CD4-positive, alpha-beta T cell treated with Interleukin-21 for 1 hour (primary cell): ENCODE data around the gene RNF20.
A peak's percentile ranks its signal among the peaks of the same experiment; 100 is the strongest.

Experiments
- DNase-seq: peaks from one replicate; pipeline ENCODE4 v3.0.0-alpha.2; 2020

The RNF20 gene

GRCh38 chr9:101590901-101591300, 57.2 kb downstream of the RNF20 start:
- DNase-seq = no peak

GRCh38 chr9:101591787-101592446, 58.3 kb downstream of the RNF20 start:
- DNase-seq = no peak

GRCh38 chr9:101592788-101593187, 59.1 kb downstream of the RNF20 start:
- no peak for DNase-seq

- DNase-seq = no peak
Observed at GRCh38 chr9:101593345-101593744, 59.7 kb downstream of the RNF20 start.

- no peak for DNase-seq
Observed at GRCh38 chr9:101594796-101595195, 61.1 kb downstream of the RNF20 start, which contains the start of gene PPP3R2. Gene PPP3R2 (minus strand): TSS chr9:101594969. CDS start chr9:101594921, 48 bp downstream.

- peak; percentile 36 for DNase-seq
Observed at GRCh38 chr9:101601904-101602765, 68.5 kb downstream of the RNF20 start.

GRCh38 chr9:101604296-101604695, 70.6 kb downstream of the RNF20 start:
- no peak for DNase-seq

GRCh38 chr9:101605547-101605946, 71.9 kb downstream of the RNF20 start:
- no peak for DNase-seq
